OCI-LY1 (cell line): ENCODE measurements around the gene COMMD3.

Experiments
- H2AFZ ChIP-seq: fragments of 200-600 bp; sonication (generic), shearing (Covaris generic); 2 replicates; pipeline ENCODE4 v1.6.0; 2014; ENCODE audit warnings: antibody characterized with exemption, mild to moderate bottlenecking, low read length
- H3F3A ChIP-seq: fragments of 200-600 bp; sonication (generic), shearing (Covaris generic); 2 replicates; pipeline ENCODE4 v1.6.0; 2014; ENCODE audit warnings: mild to moderate bottlenecking, antibody characterized with exemption, low read length, moderate library complexity; ENCODE audit not compliant: insufficient read depth
- H3K27ac ChIP-seq: fragments of 200-600 bp; sonication (generic); 2 replicates; pipeline ENCODE4 v1.5.1; 2014; ENCODE audit warnings: low read length, mixed run types, mild to moderate bottlenecking, low read depth; ENCODE audit not compliant: poor library complexity, severe bottlenecking
- H3K27me3 ChIP-seq: fragments of 200-600 bp; sonication (generic); 2 replicates; pipeline ENCODE4 v1.6.0; 2014; ENCODE audit warnings: antibody characterized with exemption, mild to moderate bottlenecking, low read length, moderate library complexity; ENCODE audit not compliant: insufficient read depth
- H3K36me3 ChIP-seq: fragments of 200-600 bp; sonication (generic); 2 replicates; pipeline ENCODE4 v1.6.1; 2014; ENCODE audit warnings: mild to moderate bottlenecking, antibody characterized with exemption, low read length, moderate library complexity, mixed read lengths; ENCODE audit not compliant: insufficient read depth
- H3K4me1 ChIP-seq: fragments of 200-600 bp; sonication (generic); 2 replicates; pipeline ENCODE4 v1.5.1; 2014; ENCODE audit warnings: mild to moderate bottlenecking, low read length, moderate library complexity; ENCODE audit not compliant: insufficient read depth, severe bottlenecking
- H3K4me2 ChIP-seq: fragments of 200-600 bp; sonication (generic), shearing (Covaris generic); 2 replicates; pipeline ENCODE4 v1.6.1; 2014; ENCODE audit warnings: low read length
- H3K4me3 ChIP-seq: fragments of 200-600 bp; sonication (generic); 2 replicates; pipeline ENCODE4 v1.5.1; 2014; ENCODE audit warnings: low read length, low read depth, mild to moderate bottlenecking, mixed read lengths; ENCODE audit not compliant: poor library complexity, severe bottlenecking
- H3K79me2 ChIP-seq: fragments of 200-600 bp; shearing (Covaris generic); 2 replicates; pipeline ENCODE4 v1.6.1; 2016; ENCODE audit warnings: mixed run types, low read length, mixed read lengths; ENCODE audit not compliant: insufficient read depth
- H3K9ac ChIP-seq: fragments of 200-600 bp; sonication (generic), shearing (Covaris generic); 2 replicates; pipeline ENCODE4 v1.6.1; 2014; ENCODE audit warnings: mild to moderate bottlenecking, low read length, mixed read lengths
- H3K9me2 ChIP-seq: fragments of 200-600 bp; sonication (generic), shearing (Covaris generic); 2 replicates; pipeline ENCODE4 v1.6.1; 2014; ENCODE audit warnings: low read depth, mild to moderate bottlenecking, low read length, mixed read lengths
- H3K9me3 ChIP-seq: fragments of 200-600 bp; shearing (Covaris generic); 2 replicates; pipeline ENCODE4 v1.6.1; 2014; ENCODE audit warnings: low read length, mixed read lengths
- H4K20me1 ChIP-seq: fragments of 200-600 bp; sonication (generic), shearing (Covaris generic); 2 replicates; pipeline ENCODE4 v1.6.0; 2016; ENCODE audit warnings: mild to moderate bottlenecking, low read length; ENCODE audit not compliant: insufficient read depth
- CTCF ChIP-seq: fragments of 200-600 bp; sonication (generic), shearing (Covaris generic); IDR thresholded peaks from 2 replicates; pipeline ENCODE4 v1.5.1; 2017; ENCODE audit warnings: mild to moderate bottlenecking, antibody characterized with exemption, low read length, moderate library complexity, mixed read lengths
- EZH2 ChIP-seq: fragments of 200-600 bp; sonication (generic), shearing (Covaris generic); IDR thresholded peaks from 2 replicates; pipeline ENCODE4 v1.8.0; 2017; ENCODE audit warnings: borderline replicate concordance, mixed run types, mild to moderate bottlenecking, antibody characterized with exemption, low read length, moderate library complexity, mixed read lengths

COMMD3 gene

GRCh38 chr10:22363305-22363704 is 47.1 kb downstream of the COMMD3 start:
- Histone ChIP-seq H3K4me2 (no peak overlapping the region), H3K27ac (no peak overlapping the region), H3K9me3 (no peaks in the 10 kb centered on the region), H3K9me2 (no peaks in the 10 kb centered on the region), H3K9ac (no peak overlapping the region), H3F3A (no peaks in the 10 kb centered on the region), H3K4me1 (no peaks in the 10 kb centered on the region), H4K20me1 (no peaks in the 10 kb centered on the region), H3K4me3 (no peak overlapping the region), H3K27me3 (no peaks in the 10 kb centered on the region), H3K36me3 (no peaks in the 10 kb centered on the region), H2AFZ (no peak overlapping the region), H3K79me2 (no peaks in the 10 kb centered on the region)
- no peak for TF ChIP-seq CTCF
- TF ChIP-seq EZH2, result no peak

- no peaks in the 10 kb centered on the region for H4K20me1 ChIP-seq
- H2AFZ ChIP-seq, result no peak overlapping the region
- TF ChIP-seq EZH2 (no peak), CTCF (no peak)
- no peak overlapping the region for H3K4me3 ChIP-seq
- no peaks in the 10 kb centered on the region for H3K4me1 ChIP-seq
- no peaks in the 10 kb centered on the region for H3K27me3 ChIP-seq
- no peaks in the 10 kb centered on the region for H3F3A ChIP-seq
- no peaks in the 10 kb centered on the region for H3K9me3 ChIP-seq
- H3K4me2 ChIP-seq, result no peak overlapping the region
- no peak overlapping the region for H3K9ac ChIP-seq
- no peaks in the 10 kb centered on the region for H3K36me3 ChIP-seq
- no peak overlapping the region for H3K27ac ChIP-seq
- H3K79me2 ChIP-seq, result no peaks in the 10 kb centered on the region
- no peaks in the 10 kb centered on the region for H3K9me2 ChIP-seq
Measured at GRCh38 chr10:22364407-22365140, 48.4 kb downstream of the COMMD3 start.

GRCh38 chr10:22365233-22365632 is 49.0 kb downstream of the COMMD3 start:
- H3K36me3 ChIP-seq, result no peaks in the 10 kb centered on the region
- no peaks in the 10 kb centered on the region for H3K27me3 ChIP-seq
- H3K79me2 ChIP-seq, result no peaks in the 10 kb centered on the region
- H2AFZ ChIP-seq, result no peak overlapping the region
- H3K4me2 ChIP-seq, result no peak overlapping the region
- no peak overlapping the region for H3K9ac ChIP-seq
- H3K4me1 ChIP-seq, result no peaks in the 10 kb centered on the region
- no peak overlapping the region for H3K27ac ChIP-seq
- H3K9me3 ChIP-seq, result no peaks in the 10 kb centered on the region
- no peaks in the 10 kb centered on the region for H3K9me2 ChIP-seq
- H3F3A ChIP-seq, result no peaks in the 10 kb centered on the region
- H4K20me1 ChIP-seq, result no peaks in the 10 kb centered on the region
- TF ChIP-seq EZH2 (no peak), CTCF (no peak)
- no peak overlapping the region for H3K4me3 ChIP-seq
